HCT116 (cell line): ENCODE measurements around the gene NFKBIZ. TPM values are rescaled to one million over a fixed set of nuclear protein-coding genes. Genes with fewer than 3 reads are reported as not detected.

Experiments used
- ATAC-seq: fragments of 200-7000 bp; cut with Tn5 transposase; 2 replicates; pipeline ENCODE4 v1.9.1; 2020; ENCODE audit warnings: mild to moderate bottlenecking, moderate library complexity
- BruUV-seq: library from RNA; stranded (reverse); fragments of 400-500 nt; replicated peaks from 2 replicates; lab custom pipeline; 2021; lab: Mats Ljungman, UMichigan
- CTCF ChIA-PET: fragments of 300-600 bp; sonication (Branson Sonifier 250); formaldehyde crosslinking; loops from one replicate; lab custom pipeline; 2021; ENCODE audit warnings: antibody characterized with exemption; lab: Charles Lee
- POLR2A ChIA-PET: fragments of 300-600, 350-600 bp; sonication (Branson Sonifier 250); formaldehyde crosslinking; loops from one replicate; lab custom pipeline; 2021; ENCODE audit warnings: antibody characterized with exemption; lab: Charles Lee
- RAD21 ChIA-PET, 2 experiments: fragments of 300-600 bp; sonication (Branson Sonifier 250); formaldehyde crosslinking; loops; one replicate each; lab custom pipeline; 2023; ENCODE audit warnings: low total read pairs in 2 of 2; ENCODE audit not compliant: uncharacterized antibody in 2 of 2, unreplicated experiment in 2 of 2, low non-redundant PET in 1 of 2; lab: Charles Lee
- DNase-seq: peaks from one replicate; pipeline ENCODE4 v3.0.0-alpha.2; 2010; ENCODE audit warnings: low read depth, low spot score
- H2AFZ ChIP-seq: fragments of 200-600 bp; shearing (Covaris generic), sonication (generic); 2 replicates; pipeline ENCODE4 v1.6.1; 2017; ENCODE audit warnings: low read depth, mixed run types, mixed read lengths, antibody characterized with exemption, low read length; ENCODE audit not compliant: poor library complexity, severe bottlenecking
- H3K27ac ChIP-seq: 2 replicates; pipeline ENCODE4 v1.5.1; 2012; ENCODE audit warnings: low read depth, low read length
- H3K27me3 ChIP-seq: fragments of 200-600 bp; sonication (generic); 2 replicates; pipeline ENCODE4 v1.6.1; 2016; ENCODE audit warnings: mixed run types, low read length, mixed read lengths; ENCODE audit not compliant: insufficient read depth
- H3K36me3 ChIP-seq, 2 experiments: fragments of 200-500 bp in 1 of 2; fragments of 200-600 bp in 1 of 2; sonication (Bioruptor generic) in 1 of 2; sonication (generic) in 1 of 2; 2 replicates each; pipeline versions ENCODE4 v1.5.1 to v1.6.1; 2014 to 2016; ENCODE audit warnings: low read length in 2 of 2, inconsistent platforms in 1 of 2, mixed read lengths in 1 of 2, mixed run types in 1 of 2; ENCODE audit not compliant: insufficient read depth in 2 of 2, control insufficient read depth in 1 of 2
- H3K4me1 ChIP-seq, 2 experiments: fragments of 200-600 bp in 1 of 2; sonication (generic) in 1 of 2; 2 replicates each; pipeline versions ENCODE4 v1.5.1 to v1.6.1; 2012 to 2017; ENCODE audit warnings: low read length in 2 of 2, inconsistent platforms in 1 of 2, mild to moderate bottlenecking in 1 of 2, mixed read lengths in 1 of 2, mixed run types in 1 of 2, moderate library complexity in 1 of 2; ENCODE audit not compliant: insufficient read depth in 2 of 2, control insufficient read depth in 1 of 2
- H3K4me2 ChIP-seq: fragments of 200-600 bp; sonication (generic); 2 replicates; pipeline ENCODE4 v1.6.1; 2017; ENCODE audit warnings: mixed run types, low read length, mixed read lengths
- H3K4me3 ChIP-seq, 2 experiments: fragments of 200-600 bp in 1 of 2; sonication (generic) in 1 of 2; replicated peaks in 1 of 2; 2 replicates each; pipeline ENCODE4 v1.5.1; 2011 to 2016; ENCODE audit warnings: low read length in 2 of 2, control low read depth in 1 of 2, low read depth in 1 of 2, mild to moderate bottlenecking in 1 of 2, mixed read lengths in 1 of 2, mixed run types in 1 of 2
- H3K79me2 ChIP-seq: fragments of 200-600 bp; sonication (generic); 2 replicates; pipeline ENCODE4 v1.6.1; 2017; ENCODE audit warnings: mild to moderate bottlenecking, mixed run types, low read length, moderate library complexity, mixed read lengths; ENCODE audit not compliant: insufficient read depth
- H3K9ac ChIP-seq: fragments of 200-600 bp; sonication (generic); 2 replicates; pipeline ENCODE4 v1.6.1; 2016; ENCODE audit warnings: low read length, mixed read lengths
- H3K9me2 ChIP-seq: fragments of 200-600 bp; sonication (generic), shearing (Covaris generic); 2 replicates; pipeline ENCODE4 v1.6.1; 2017; ENCODE audit warnings: mixed run types, mild to moderate bottlenecking, moderate library complexity; ENCODE audit not compliant: insufficient read depth
- H3K9me3 ChIP-seq, 2 experiments: fragments of 200-500 bp in 1 of 2; fragments of 200-600 bp in 1 of 2; sonication (Bioruptor generic) in 1 of 2; sonication (generic) in 1 of 2; 2 replicates each; pipeline ENCODE4 v1.6.1; 2014 to 2017; ENCODE audit warnings: low read length in 2 of 2, mixed read lengths in 2 of 2, inconsistent platforms in 1 of 2, low read depth in 1 of 2, mild to moderate bottlenecking in 1 of 2, mixed run types in 1 of 2, moderate library complexity in 1 of 2; ENCODE audit not compliant: control insufficient read depth in 1 of 2, insufficient read depth in 1 of 2
- H4K20me1 ChIP-seq: fragments of 200-600 bp; sonication (generic), shearing (Covaris generic); 2 replicates; pipeline ENCODE4 v1.6.1; 2017; ENCODE audit warnings: mixed run types, mild to moderate bottlenecking, moderate library complexity; ENCODE audit not compliant: insufficient read depth
- ATF3 ChIP-seq: IDR thresholded peaks from 2 replicates; pipeline ENCODE4 v1.6.1; 2012
- CEBPB ChIP-seq: IDR thresholded peaks from 2 replicates; pipeline ENCODE4 v1.6.1; 2012; ENCODE audit warnings: low read depth
- CTCF ChIP-seq, 3 experiments: fragments of 200-600 bp in 1 of 3; sonication (generic) in 1 of 3; IDR thresholded peaks in 2 of 3; conservative IDR thresholded peaks in 1 of 3; 2 replicates each; pipeline ENCODE4 v1.5.1; 2012 to 2017; ENCODE audit warnings: low read depth in 2 of 3, low read length in 2 of 3, antibody characterized with exemption in 1 of 3, borderline replicate concordance in 1 of 3, control low read depth in 1 of 3, mild to moderate bottlenecking in 1 of 3, mixed read lengths in 1 of 3, mixed run types in 1 of 3, moderate library complexity in 1 of 3; ENCODE audit not compliant: insufficient read depth in 1 of 3
- EGR1 ChIP-seq: IDR thresholded peaks from 2 replicates; pipeline ENCODE4 v1.6.1; 2012; ENCODE audit warnings: low read depth
- ELF1 ChIP-seq: IDR thresholded peaks from 2 replicates; pipeline ENCODE4 v1.6.1; 2012; ENCODE audit warnings: low read depth, borderline replicate concordance
- EZH2 ChIP-seq: fragments of 200-600 bp; sonication (generic); IDR thresholded peaks from 2 replicates; pipeline ENCODE4 v1.6.1; 2017; ENCODE audit warnings: antibody characterized with exemption, mixed run types
- FOSL1 ChIP-seq: IDR thresholded peaks from 2 replicates; pipeline ENCODE4 v1.6.1; 2012; ENCODE audit warnings: low read depth
- JUND ChIP-seq: IDR thresholded peaks from 2 replicates; pipeline ENCODE4 v1.6.1; 2012
- MAX ChIP-seq: IDR thresholded peaks from 2 replicates; pipeline ENCODE4 v1.6.1; 2012
- POLR2AphosphoS5 ChIP-seq: IDR thresholded peaks from 2 replicates; pipeline ENCODE4 v1.6.1; 2011; ENCODE audit warnings: mild to moderate bottlenecking, low read depth, low read length, moderate library complexity
- RAD21 ChIP-seq: IDR thresholded peaks from 2 replicates; pipeline ENCODE4 v1.6.1; 2012; ENCODE audit warnings: low read depth, mild to moderate bottlenecking
- REST ChIP-seq: IDR thresholded peaks from 2 replicates; pipeline ENCODE4 v1.6.1; 2012; ENCODE audit warnings: low read depth
- SIN3A ChIP-seq: IDR thresholded peaks from 2 replicates; pipeline ENCODE4 v1.6.1; 2012; ENCODE audit warnings: low read depth
- SP1 ChIP-seq: IDR thresholded peaks from 2 replicates; pipeline ENCODE4 v1.6.1; 2012; ENCODE audit warnings: low read depth
- SRF ChIP-seq: IDR thresholded peaks from 2 replicates; pipeline ENCODE4 v1.6.1; 2012; ENCODE audit warnings: low read depth
- ZFX ChIP-seq: fragments of 450-650 bp; IDR thresholded peaks from 2 replicates; pipeline ENCODE4 v1.6.1; 2017
- ZNF274 ChIP-seq: fragments of 200-500 bp; sonication (Bioruptor generic); IDR thresholded peaks from 2 replicates; pipeline ENCODE4 v1.6.1; 2014; ENCODE audit warnings: mild to moderate bottlenecking, low read depth, low read length, inconsistent platforms
- intact Hi-C: fragments of 100-400 bp; cut with micrococcal nuclease; formaldehyde crosslinking; loops from 2 replicates; pipeline ENCODE4 v1.10.0; 2022
- total RNA-seq: library from RNA; stranded (reverse); gene quantifications from one replicate; pipeline ENCODE4 v1.2.1, GENCODE V29; 2021; ENCODE audit not compliant: unreplicated experiment

NFKBIZ gene
- total RNA-seq, 1 experiment from 2014 or later: 12.2 TPM

DNA sequence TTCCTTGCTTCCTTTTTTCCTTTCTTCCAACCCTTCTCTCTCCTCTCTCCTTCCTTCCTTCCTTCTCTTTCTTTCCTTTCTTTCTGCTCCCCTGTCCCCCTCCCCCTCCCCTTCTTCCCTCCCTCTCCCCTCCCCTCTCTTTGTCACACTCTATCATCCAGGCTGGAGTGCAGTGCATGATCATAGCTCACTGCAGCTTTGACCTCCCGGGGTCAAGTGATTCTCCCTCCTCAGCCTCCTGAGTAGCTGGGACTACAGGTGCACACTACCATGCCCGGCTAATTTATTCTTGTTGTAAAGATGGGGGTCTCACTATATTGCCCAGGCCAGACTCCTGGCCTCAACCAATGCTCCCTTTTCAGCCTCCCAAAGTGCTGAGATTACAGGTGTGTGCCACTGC, 18.7 kb downstream of the NFKBIZ start:
- peaks cover 14 to 16% of the 10 kb centered on the region in 2 experiments for H3K4me1 ChIP-seq
- intact Hi-C loops: no loop called here
- H3K9ac ChIP-seq: no peak overlapping the region
- H4K20me1 ChIP-seq: no peaks in the 10 kb centered on the region
- H3K4me2 ChIP-seq: no peak overlapping the region
- POLR2A ChIA-PET: interaction anchor here (1.4 kb wide), 1 partner anchor 18 kb away, joined by 8 read pairs; the partner anchor contains the start of gene NFKBIZ
- CTCF ChIA-PET: interaction anchor here (1.7 kb wide), 1 partner anchor 357 kb away, joined by 7 read pairs; no protein-coding TSS in a partner anchor
- RAD21 ChIA-PET: interaction anchor here in 1 of 2 experiments (0.6 kb wide), 1 partner anchor 57 kb away, joined by 4 read pairs; no protein-coding TSS in a partner anchor
- ATAC-seq (no peak), DNase-seq (no peak)
- H3K9me2 ChIP-seq: no peaks in the 10 kb centered on the region
- H2AFZ ChIP-seq: no peak overlapping the region
- H3K9me3 ChIP-seq: no peaks in the 10 kb centered on the region
- no peaks in the 10 kb centered on the region for H3K79me2 ChIP-seq
- H3K27me3 ChIP-seq: no peaks in the 10 kb centered on the region
- BruUV-seq: no TSS peak
- no peak overlapping the region for H3K27ac ChIP-seq
- no peak overlapping the region for H3K4me3 ChIP-seq
- no peaks in the 10 kb centered on the region for H3K36me3 ChIP-seq
- TF ChIP-seq REST (no peak), POLR2AphosphoS5 (no peak), SP1 (no peak), FOSL1 (no peak), MAX (no peak), EGR1 (no peak), SIN3A (no peak), CEBPB (no peak), ZNF274 (no peak), ZFX (no peak), JUND (no peak), SRF (no peak), ELF1 (no peak), CTCF (IDR thresholded peaks at IDR 0.05 in 2 of 3, conservative IDR thresholded peaks at IDR 0.05 in 1 of 3; ENCODE audit: borderline replicate concordance in 1 of 3, insufficient read depth in 1 of 3, low read depth in 2 of 3, low read length in 2 of 3) (no peak), RAD21 (no peak), ATF3 (no peak), EZH2 (no peak)
